HepG2 (cell line): ENCODE results near the gene PPP2R2B. TPM values are rescaled to one million over a fixed set of nuclear protein-coding genes. Genes with fewer than 3 reads are reported as not detected.

Experiments
- ATAC-seq: fragments of 200-7000 bp; cut with Tn5 transposase; 3 replicates; pipeline ENCODE4 v1.9.1; 2020; ENCODE audit warnings: mild to moderate bottlenecking, moderate library complexity
- BruUV-seq: library from RNA; stranded (reverse); fragments of 400-500 nt; replicated peaks from 2 replicates; lab custom pipeline; 2021; lab: Mats Ljungman, UMichigan
- CTCF ChIA-PET: fragments of 300-600 bp; formaldehyde crosslinking; extraction: SDS; loops from one replicate; lab custom pipeline; 2021; ENCODE audit warnings: low total read pairs, inconsistent platforms, low intra/inter-chr PET ratio; lab: Yijun Ruan, JAX
- POLR2A ChIA-PET: fragments of 350-600 bp; sonication (Branson Sonifier 250); formaldehyde crosslinking; loops from one replicate; lab custom pipeline; 2020; ENCODE audit warnings: antibody characterized with exemption, inconsistent platforms; lab: Yijun Ruan, JAX
- DNase-seq: peaks from one replicate; pipeline ENCODE4 v3.0.0-alpha.2; 2015; ENCODE audit warnings: low spot score
- FAIRE-seq: peaks from 3 replicates; lab custom pipeline; 2011; peaks lifted over from hg19 to GRCh38; lab: Jason Lieb, UNC
- H2AFZ ChIP-seq: one replicate; pipeline ENCODE4 v1.6.1; 2011; ENCODE audit warnings: low read length, inconsistent platforms
- H3K27ac ChIP-seq: fragments of 300-600 bp; 3 replicates; pipeline ENCODE4 v1.8.0; 2011; ENCODE audit warnings: mixed run types, mild to moderate bottlenecking, mixed read lengths, low read length, inconsistent platforms; ENCODE audit not compliant: insufficient read depth; ENCODE audit errors: extremely low read length
- H3K27me3 ChIP-seq, 2 experiments: fragments of 200-600 bp in 1 of 2; 2 replicates in 1 of 2; 3 replicates in 1 of 2; pipeline versions ENCODE4 v1.6.0 to v1.8.0; 2011; ENCODE audit warnings: low read length in 2 of 2, mild to moderate bottlenecking in 2 of 2, moderate library complexity in 2 of 2, inconsistent platforms in 1 of 2; ENCODE audit not compliant: insufficient read depth in 2 of 2, control insufficient read depth in 1 of 2
- H3K36me3 ChIP-seq, 2 experiments: fragments of 200-600 bp in 1 of 2; replicated peaks in 1 of 2; 2 replicates in 1 of 2; 3 replicates in 1 of 2; pipeline versions ENCODE4 v1.5.1 to v1.8.0; 2011; ENCODE audit warnings: low read length in 2 of 2, inconsistent platforms in 1 of 2; ENCODE audit not compliant: insufficient read depth in 2 of 2, control insufficient read depth in 1 of 2
- H3K4me1 ChIP-seq: 2 replicates; pipeline ENCODE4 v1.5.1; 2012; ENCODE audit warnings: low read length, inconsistent platforms; ENCODE audit not compliant: insufficient read depth
- H3K4me2 ChIP-seq: 2 replicates; pipeline ENCODE4 v1.6.0; 2011; ENCODE audit warnings: low read depth, low read length, inconsistent platforms
- H3K4me3 ChIP-seq, 3 experiments: fragments of 200-600 bp in 1 of 3; sonication (generic), shearing (Covaris generic) in 1 of 3; replicated peaks in 1 of 3; 2 replicates each; pipeline ENCODE4 v1.5.1; 2011 to 2016; ENCODE audit warnings: low read length in 3 of 3, inconsistent platforms in 2 of 3, low read depth in 2 of 3, mild to moderate bottlenecking in 2 of 3, control low read depth in 1 of 3, mixed read lengths in 1 of 3; ENCODE audit not compliant: insufficient read depth in 1 of 3
- H3K79me2 ChIP-seq: one replicate; pipeline ENCODE4 v1.6.1; 2011; ENCODE audit warnings: low read length, inconsistent platforms; ENCODE audit not compliant: insufficient read depth
- H3K9ac ChIP-seq: 2 replicates; pipeline ENCODE4 v1.6.0; 2011; ENCODE audit warnings: mild to moderate bottlenecking, low read depth, low read length, inconsistent platforms; ENCODE audit not compliant: insufficient read depth
- H3K9me3 ChIP-seq: 2 replicates; pipeline ENCODE4 v1.5.1; 2012; ENCODE audit warnings: mild to moderate bottlenecking, low read length
- H4K20me1 ChIP-seq: 2 replicates; pipeline ENCODE4 v1.6.0; 2011; ENCODE audit warnings: inconsistent platforms, mild to moderate bottlenecking, low read length, moderate library complexity; ENCODE audit not compliant: insufficient read depth
- IKZF5 ChIP-seq: IDR thresholded peaks from 2 replicates; pipeline ENCODE4 v1.6.1; 2018; ENCODE audit warnings: missing genetic modification reagents, mild to moderate bottlenecking, missing compliant biosample characterization
- NFATC3 ChIP-seq: sonication (generic); formaldehyde crosslinking; IDR thresholded peaks from 2 replicates; pipeline ENCODE4 v1.5.1; 2020; ENCODE audit warnings: mild to moderate bottlenecking, missing genetic modification reagents
- REL ChIP-seq: sonication (generic); formaldehyde crosslinking; conservative IDR thresholded peaks from 2 replicates; pipeline ENCODE4 v1.8.0; 2022; ENCODE audit warnings: mild to moderate bottlenecking, missing genetic modification reagents, moderate library complexity
- SMAD3 ChIP-seq: sonication (generic); formaldehyde crosslinking; IDR thresholded peaks from 2 replicates; pipeline ENCODE4 v1.4.0; 2020; ENCODE audit warnings: missing genetic modification reagents
- SMARCE1 ChIP-seq: fragments of 450-650 bp; IDR thresholded peaks from 2 replicates; pipeline ENCODE4 v1.6.1; 2017; ENCODE audit warnings: borderline replicate concordance
- SOX5 ChIP-seq: IDR thresholded peaks from 2 replicates; pipeline ENCODE4 v1.6.1; 2016; ENCODE audit warnings: borderline replicate concordance
- TAF1 ChIP-seq: sonication (generic); formaldehyde crosslinking; IDR thresholded peaks from 2 replicates; pipeline ENCODE4 v1.4.0; 2020; ENCODE audit warnings: missing genetic modification reagents
- TFE3 ChIP-seq: IDR thresholded peaks from 2 replicates; pipeline ENCODE4 v1.6.1; 2016
- ZBTB7A ChIP-seq: sonication (generic); formaldehyde crosslinking; IDR thresholded peaks from 2 replicates; pipeline ENCODE4 v1.8.0; 2022; ENCODE audit warnings: mild to moderate bottlenecking, missing genetic modification reagents
- ZNF589 ChIP-seq: sonication (generic); formaldehyde crosslinking; conservative IDR thresholded peaks from 2 replicates; pipeline ENCODE4 v1.8.0; 2022; ENCODE audit warnings: mild to moderate bottlenecking, moderate library complexity, missing genetic modification reagents
- ZNF646 ChIP-seq: sonication (generic); formaldehyde crosslinking; IDR thresholded peaks from 2 replicates; pipeline ENCODE4 v1.9.0; 2021; ENCODE audit warnings: mild to moderate bottlenecking, missing genetic modification reagents
- ZNF773 ChIP-seq: sonication (generic); formaldehyde crosslinking; IDR thresholded peaks from 2 replicates; pipeline ENCODE4 v1.4.0; 2020; ENCODE audit warnings: missing genetic modification reagents, borderline replicate concordance
- ZZZ3 ChIP-seq: sonication (generic); formaldehyde crosslinking; IDR thresholded peaks from 2 replicates; pipeline ENCODE4 v1.4.0; 2020; ENCODE audit warnings: missing genetic modification reagents, mild to moderate bottlenecking, borderline replicate concordance
- WGBS: methylation state at CpG from one replicate; pipeline ENCODE4 v1.1.6; 2017; ENCODE audit warnings: low lambda C conversion rate; 5-methylcytosine and 5-hydroxymethylcytosine counted together
- in situ Hi-C: cut with HindIII; loops from 2 replicates; pipeline ENCODE4 v1.10.0; 2017; ENCODE audit warnings: low pct_unique_long_range_greater_than_20kb; ENCODE audit not compliant: extremely low pct_ligation_motif_present
- intact Hi-C: fragments of 100-400 bp; cut with micrococcal nuclease; formaldehyde crosslinking; loops from one replicate; pipeline ENCODE4 v1.10.0; 2022; ENCODE audit not compliant: unreplicated experiment
- polyA plus RNA-seq, 8 experiments: library from polyadenylated mRNA; depleted of rRNA in 3 of 8; stranded (reverse) in 7 of 8; unstranded in 1 of 8; fragments of >200 nt; fragmentation: Illumina TruSeq in 4 of 8; extraction: Trizol in 4 of 8; gene quantifications; 2 replicates each; pipeline versions ENCODE4 v1.2.1 to v1.2.3, GENCODE V29; 2011 to 2016; ENCODE audit warnings: low read depth in 4 of 8, missing spikeins in 1 of 8, mixed read lengths in 1 of 8; ENCODE audit not compliant: insufficient read depth in 1 of 8
- total RNA-seq, 5 experiments: library from RNA; depleted of rRNA; stranded (reverse); fragments of >200 nt; fragmentation: Illumina TruSeq; extraction: Trizol; gene quantifications; 2 replicates each; pipeline ENCODE4 v1.2.3, GENCODE V29; 2016; ENCODE audit warnings: low read depth in 1 of 5
- TF ChIP-seq, protein P1 (sequence below): sonication (generic); formaldehyde crosslinking; IDR thresholded peaks from 2 replicates; pipeline ENCODE4 v1.9.0; 2021; ENCODE audit warnings: missing genetic modification reagents, borderline replicate concordance

PPP2R2B gene
- total and polyA plus RNA-seq, 2 of the 13 experiments (the other 11 are each of a cell fraction or from before 2014, with no cell fraction given): not detected

DNA sequence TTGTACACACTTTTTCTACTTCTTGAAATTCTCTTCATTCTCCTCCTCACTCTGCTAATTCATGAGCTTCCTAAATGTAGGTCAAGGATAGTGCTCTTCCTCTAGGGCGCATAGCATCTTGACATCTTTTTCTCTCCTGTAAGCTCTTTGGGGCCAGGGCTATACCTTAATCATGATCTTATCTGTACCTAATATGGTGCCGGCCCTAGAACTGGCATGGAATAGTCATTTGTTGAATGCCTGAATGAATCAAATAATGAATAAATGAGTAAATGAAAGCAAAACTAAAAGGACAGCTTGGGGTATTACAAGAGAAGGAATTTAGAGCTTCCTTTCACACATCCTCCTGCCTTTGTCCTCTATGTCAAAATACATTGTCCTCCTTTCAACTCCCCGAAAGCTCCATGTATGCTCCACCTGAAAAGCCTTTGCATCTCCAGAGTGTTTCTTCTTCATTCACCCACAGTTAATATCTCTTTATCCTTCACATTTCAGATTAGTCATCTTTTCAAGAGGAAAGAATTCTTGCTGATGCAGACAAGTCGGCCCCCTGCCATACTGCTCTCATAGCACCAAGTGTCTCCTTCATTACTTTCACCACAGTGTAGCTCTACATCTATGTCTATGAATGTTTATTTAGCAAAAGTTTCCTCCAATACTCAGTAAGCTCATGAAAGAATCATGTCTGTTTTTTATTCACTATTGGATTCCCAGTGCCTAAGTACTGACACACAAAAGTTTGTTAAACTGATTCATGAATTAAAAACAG lies 16.4 kb upstream of the PPP2R2B start:
- no peaks in the 10 kb centered on the region for H4K20me1 ChIP-seq
- CTCF ChIA-PET: no interaction called here
- in situ Hi-C loops (no loop called here), intact Hi-C loops (no loop called here)
- H3K79me2 ChIP-seq: no peaks in the 10 kb centered on the region
- H3K36me3 ChIP-seq: no peaks in the 10 kb centered on the region
- no peak overlapping the region for H2AFZ ChIP-seq
- POLR2A ChIA-PET: no interaction called here
- DNase-seq (no peak), FAIRE-seq (no peak), ATAC-seq (no peak)
- 59% methylated on average over 4 of the region's 4 CpGs for WGBS
- H3K27ac ChIP-seq: no peak overlapping the region
- no peaks in the 10 kb centered on the region for H3K9me3 ChIP-seq
- no peaks in the 10 kb centered on the region for H3K4me1 ChIP-seq
- no peak overlapping the region for H3K4me2 ChIP-seq
- H3K4me3 ChIP-seq: no peak overlapping the region
- no TSS peak for BruUV-seq
- no peaks in the 10 kb centered on the region; a peak in 1 of 5 replicates for H3K27me3 ChIP-seq
- H3K9ac ChIP-seq: no peak overlapping the region
- TF ChIP-seq TFE3 (CRISPR knock-in tag): no peak
- no peak for TF ChIP-seq REL (CRISPR knock-in tag)
- no peak for TF ChIP-seq SOX5 (CRISPR knock-in tag)
- TF ChIP-seq ZNF646 (CRISPR knock-in tag): no peak
- TF ChIP-seq ZBTB7A: no peak
- TF ChIP-seq ZZZ3 (CRISPR knock-in tag): no peak
- no peak for TF ChIP-seq IKZF5 (CRISPR knock-in tag)
- TF ChIP-seq TAF1: no peak
- TF ChIP-seq, protein P1, sequence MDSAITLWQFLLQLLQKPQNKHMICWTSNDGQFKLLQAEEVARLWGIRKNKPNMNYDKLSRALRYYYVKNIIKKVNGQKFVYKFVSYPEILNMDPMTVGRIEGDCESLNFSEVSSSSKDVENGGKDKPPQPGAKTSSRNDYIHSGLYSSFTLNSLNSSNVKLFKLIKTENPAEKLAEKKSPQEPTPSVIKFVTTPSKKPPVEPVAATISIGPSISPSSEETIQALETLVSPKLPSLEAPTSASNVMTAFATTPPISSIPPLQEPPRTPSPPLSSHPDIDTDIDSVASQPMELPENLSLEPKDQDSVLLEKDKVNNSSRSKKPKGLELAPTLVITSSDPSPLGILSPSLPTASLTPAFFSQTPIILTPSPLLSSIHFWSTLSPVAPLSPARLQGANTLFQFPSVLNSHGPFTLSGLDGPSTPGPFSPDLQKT (CRISPR knock-in tag): no peak
- TF ChIP-seq SMARCE1: no peak
- TF ChIP-seq ZNF589: no peak
- TF ChIP-seq SMAD3: no peak
- TF ChIP-seq ZNF773 (CRISPR knock-in tag): no peak
- no peak for TF ChIP-seq NFATC3 (CRISPR knock-in tag)
